NCI-H345 treated with DMSO at 0.1 percent for 48 hours (cell line): Measurements from ENCODE around the gene ITGA11.
"Not testable (repeated sequence)": the region's sequence is repeated elsewhere in the genome, so short reads cannot be mapped to it uniquely, and the experiment has no call there.

Experiments used
- DNase-seq: peaks from one replicate; lab custom pipeline; 2025; ENCODE audit not compliant: unreplicated experiment; lab: John Stamatoyannopoulos, UW

ITGA11 gene

DNA sequence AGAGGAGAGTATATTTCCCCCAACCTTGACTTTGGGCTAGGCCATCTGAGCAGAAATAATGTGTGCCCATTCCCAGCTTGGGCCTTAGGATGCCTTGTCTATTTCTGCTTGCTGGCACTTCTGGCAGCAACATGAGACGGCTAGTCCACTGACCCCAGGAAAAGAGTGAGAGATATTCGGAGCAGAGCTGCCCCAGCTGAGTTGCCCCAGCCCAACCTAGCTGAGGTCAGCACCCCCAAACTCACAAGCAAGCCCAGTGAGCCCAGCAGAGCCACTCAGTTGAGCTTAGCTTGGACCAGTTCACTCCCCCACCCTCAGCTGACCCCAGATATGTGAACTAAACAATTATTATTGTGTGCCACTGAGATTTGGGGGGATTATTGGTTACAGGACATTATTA is 20.2 kb downstream of the ITGA11 start:
- no peak for DNase-seq

- no peak for DNase-seq
Measured at GRCh38 chr15:68411343-68411675, 20.7 kb downstream of the ITGA11 start.

- no peak for DNase-seq
Measured at GRCh38 chr15:68410466-68411342, 21.3 kb downstream of the ITGA11 start.

- no peak for DNase-seq
Measured at GRCh38 chr15:68409736-68410370, 22.1 kb downstream of the ITGA11 start.

- DNase-seq: no peak
Measured at GRCh38 chr15:68408971-68409370, 23.0 kb downstream of the ITGA11 start.

GRCh38 chr15:68407886-68408881 is 23.8 kb downstream of the ITGA11 start:
- no peak for DNase-seq

- DNase-seq: no peak
Measured at GRCh38 chr15:68407141-68407885, 24.6 kb downstream of the ITGA11 start.

- no peak for DNase-seq
Measured at GRCh38 chr15:68405378-68406250, 26.3 kb downstream of the ITGA11 start.

GRCh38 chr15:68404056-68404798 is 27.7 kb downstream of the ITGA11 start:
- no peak for DNase-seq

DNA sequence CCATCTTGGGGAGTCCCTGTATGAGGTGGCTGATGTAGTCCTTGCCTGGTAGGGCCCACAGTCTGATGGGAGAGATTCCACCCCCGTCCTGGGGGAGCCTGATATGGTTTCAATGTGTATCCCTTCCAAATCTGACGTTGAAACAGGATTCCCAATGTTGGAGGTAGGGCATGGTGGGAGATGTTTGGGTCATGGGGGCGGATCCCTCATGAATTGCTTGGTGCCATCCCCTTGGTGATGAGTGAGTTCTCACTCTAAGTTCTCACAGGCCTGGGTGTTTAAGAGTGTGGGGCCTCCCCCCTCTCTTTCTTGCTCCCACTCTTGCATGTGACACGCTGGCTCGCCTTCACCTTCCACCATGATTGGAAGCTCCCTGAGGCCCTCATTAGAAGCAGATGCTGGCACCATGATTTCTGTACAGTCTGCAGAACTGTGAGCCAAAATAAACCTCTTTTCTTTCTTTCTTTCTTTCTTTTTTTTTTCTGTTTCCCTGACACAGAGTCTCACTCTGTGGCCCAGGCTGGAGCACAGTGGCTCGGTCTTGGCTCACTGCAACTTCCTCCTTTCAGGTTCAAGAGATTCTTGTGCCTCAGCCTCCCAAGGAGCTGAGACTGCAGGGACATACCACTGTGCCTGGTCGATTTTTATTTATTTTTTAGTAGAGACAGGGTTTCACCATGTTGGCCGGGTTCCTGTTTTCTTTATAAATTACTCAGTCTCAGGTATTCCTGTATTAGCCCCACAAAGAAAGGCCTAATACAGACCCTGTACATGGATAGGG is 28.6 kb downstream of the ITGA11 start:
- no peak for DNase-seq

DNA sequence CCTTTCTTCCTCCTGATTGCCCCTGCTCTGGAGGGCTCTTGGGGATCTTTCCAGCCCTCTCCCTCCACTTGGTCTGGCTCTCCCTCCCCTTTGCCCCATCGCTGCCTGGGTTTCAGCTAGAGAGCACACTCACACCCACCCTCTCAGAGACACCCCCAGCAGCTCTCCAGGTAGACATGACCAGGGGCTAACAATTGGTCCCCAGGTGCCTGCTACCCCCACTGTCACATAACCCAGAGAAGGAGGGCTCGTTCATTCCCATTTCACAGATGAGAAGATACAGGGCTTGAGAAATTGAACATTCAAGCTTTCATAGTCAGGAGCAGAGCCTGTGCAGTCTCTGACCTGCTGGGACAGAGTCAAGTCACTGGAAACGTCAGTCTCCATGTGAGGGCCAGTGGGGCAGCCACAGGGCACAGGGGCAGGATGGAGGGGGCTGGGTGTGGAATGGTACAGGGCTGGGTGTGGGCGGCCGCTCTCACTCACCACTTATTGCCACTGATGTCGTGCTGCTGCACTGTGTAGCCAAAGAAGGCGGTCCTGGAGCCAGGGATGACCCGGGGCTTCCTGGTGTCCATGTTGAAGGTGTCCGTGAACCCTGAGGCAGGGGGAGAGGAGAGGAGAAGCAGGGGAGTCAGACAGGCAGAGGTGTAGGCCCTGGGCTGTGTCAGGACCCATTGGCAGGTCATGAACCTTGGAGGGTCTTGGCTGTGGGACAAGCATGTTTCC is 29.4 kb downstream of the ITGA11 start:
- no peak for DNase-seq

- no peak for DNase-seq
Measured at GRCh38 chr15:68401496-68402431, 30.2 kb downstream of the ITGA11 start.

DNA sequence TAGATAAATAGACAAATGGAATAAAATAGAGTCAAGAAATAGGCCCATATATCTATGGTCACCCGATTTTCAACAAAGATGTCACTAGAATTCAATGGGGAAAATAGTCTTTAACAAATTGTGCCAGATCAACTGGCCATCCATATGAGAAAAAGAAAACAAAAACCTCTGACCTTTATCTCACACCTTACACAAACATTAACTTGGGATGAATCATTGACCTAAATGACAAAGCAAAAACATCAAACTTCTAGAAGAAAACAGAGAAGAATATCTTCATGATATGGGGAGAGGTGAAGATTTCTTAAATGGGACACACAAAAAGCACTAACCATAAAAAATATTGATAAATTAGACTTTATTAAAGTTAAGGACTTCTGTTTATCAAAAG is 31.9 kb downstream of the ITGA11 start:
- DNase-seq: no peak

DNA sequence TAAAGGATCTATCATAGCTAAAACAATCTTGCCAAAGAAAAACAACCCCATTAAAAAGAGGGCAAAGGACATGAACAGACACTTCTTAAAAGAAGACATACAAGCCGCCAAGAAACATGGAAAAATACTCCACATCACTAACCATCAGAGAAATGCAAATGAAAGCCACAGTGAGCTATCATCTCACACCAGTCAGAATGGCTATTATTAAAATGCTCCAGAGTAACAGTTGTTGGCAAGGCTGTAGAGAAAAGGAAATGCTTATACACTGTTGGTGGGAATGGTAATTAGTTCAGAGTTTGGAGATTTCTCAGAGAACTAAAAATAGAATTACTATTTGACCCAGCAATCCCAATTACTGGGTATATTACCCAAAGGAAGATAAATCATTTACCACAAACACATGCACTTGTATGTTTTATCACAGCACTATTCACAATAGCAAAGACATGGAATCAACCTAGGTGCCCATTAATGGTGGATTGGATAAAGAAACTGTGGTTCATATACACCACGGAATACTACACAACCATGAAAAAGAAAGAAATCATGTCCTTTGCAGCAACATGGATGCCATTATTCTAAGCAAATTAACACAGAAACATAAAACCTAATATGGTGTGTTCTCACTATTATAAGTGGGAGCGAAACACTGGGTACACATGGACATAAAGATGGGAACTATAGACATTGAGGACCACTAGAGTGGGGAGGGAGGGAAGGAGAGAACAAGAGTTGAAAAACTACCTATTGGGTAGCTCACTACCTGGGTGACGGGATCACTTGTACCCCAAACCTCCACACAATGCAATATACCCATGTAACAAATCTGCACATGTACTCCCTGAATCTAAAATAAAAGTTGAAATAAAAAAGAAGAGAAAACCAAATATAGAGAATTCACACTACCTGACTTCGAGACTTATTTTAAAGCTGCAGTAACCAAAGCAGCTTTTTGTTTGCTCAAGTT is 32.6 kb downstream of the ITGA11 start:
- no peak for DNase-seq

GRCh38 chr15:68397999-68398398 is 34.0 kb downstream of the ITGA11 start:
- not testable (repeated sequence) for DNase-seq
